Esophagus muscularis mucosa (tissue), 4 donors: ENCODE measurements around the gene MFSD12.

Experiments
- CTCF ChIP-seq, 3 experiments: fragments of 200-600 bp in 2 of 3; fragments of 450-650 bp in 1 of 3; sonication (generic) in 2 of 3; IDR thresholded peaks; one replicate each; pipeline ENCODE4 v1.5.1; 2017 to 2019; ENCODE audit warnings: antibody characterized with exemption in 3 of 3, mild to moderate bottlenecking in 2 of 3, moderate library complexity in 1 of 3
- EP300 ChIP-seq: sonication (generic); formaldehyde crosslinking; IDR thresholded peaks from one replicate; pipeline ENCODE4 v1.6.1; 2017; ENCODE audit warnings: antibody characterized with exemption
- POLR2A ChIP-seq: fragments of 450-650 bp; IDR thresholded peaks from one replicate; pipeline ENCODE4 v1.6.1; 2017; ENCODE audit warnings: antibody characterized with exemption, moderate library complexity, mild to moderate bottlenecking, low read depth
- POLR2AphosphoS5 ChIP-seq, 2 donors: sonication (generic); formaldehyde crosslinking; IDR thresholded peaks; one replicate each; pipeline ENCODE4 v1.6.1; 2017; ENCODE audit warnings: antibody characterized with exemption in 2 of 2

- TF ChIP-seq POLR2A = no peak
- no peak for TF ChIP-seq CTCF (IDR thresholded peaks at IDR 0.05)
- TF ChIP-seq POLR2AphosphoS5 (IDR thresholded peaks at IDR 0.05) = no peak
- TF ChIP-seq EP300 = no peak
These were observed 41.4 kb downstream of the MFSD12 start for GRCh38 chr19:3515891-3516422.
